Liver (tissue), 9 donors: Measurements from ENCODE around the gene CPED1. TPM values are rescaled to one million over a fixed set of nuclear protein-coding genes. Genes with fewer than 3 reads are reported as not detected.

Experiments used
- DNase-seq: peaks from one replicate; pipeline ENCODE4 v3.0.0-alpha.2; 2017; ENCODE audit warnings: low spot score
- H3K27ac ChIP-seq, 2 donors: one replicate each; pipeline ENCODE4 v1.7.0; 2013; ENCODE audit warnings: inconsistent platforms in 2 of 2, low read length in 2 of 2, control low read depth in 1 of 2, low read depth in 1 of 2, mild to moderate bottlenecking in 1 of 2
- H3K27me3 ChIP-seq, 4 donors: one replicate each; pipeline versions ENCODE4 v1.6.1 to v1.7.0; 2013; ENCODE audit warnings: low read length in 3 of 4, inconsistent platforms in 1 of 4, mild to moderate bottlenecking in 1 of 4, moderate library complexity in 1 of 4; ENCODE audit not compliant: control insufficient read depth in 4 of 4, insufficient read depth in 4 of 4
- H3K36me3 ChIP-seq, 4 donors: one replicate each; pipeline versions ENCODE4 v1.6.1 to v1.7.0; 2013; ENCODE audit warnings: low read length in 3 of 4, mild to moderate bottlenecking in 3 of 4, low read depth in 1 of 4, moderate library complexity in 1 of 4; ENCODE audit not compliant: control insufficient read depth in 4 of 4, insufficient read depth in 3 of 4
- H3K4me1 ChIP-seq, 4 donors: one replicate each; pipeline versions ENCODE4 v1.6.1 to v1.7.0; 2013; ENCODE audit warnings: low read length in 3 of 4, mild to moderate bottlenecking in 3 of 4, moderate library complexity in 1 of 4; ENCODE audit not compliant: control insufficient read depth in 4 of 4, insufficient read depth in 4 of 4
- H3K4me3 ChIP-seq, 3 donors: one replicate each; pipeline versions ENCODE4 v1.6.1 to v1.7.0; 2013; ENCODE audit warnings: low read length in 3 of 3, control low read depth in 1 of 3, low read depth in 1 of 3, mild to moderate bottlenecking in 1 of 3
- H3K9ac ChIP-seq, 2 donors: one replicate each; pipeline ENCODE4 v1.7.0; 2013; ENCODE audit warnings: low read length in 2 of 2, mild to moderate bottlenecking in 2 of 2, moderate library complexity in 2 of 2, control low read depth in 1 of 2, low read depth in 1 of 2
- H3K9me3 ChIP-seq, 4 donors: one replicate each; pipeline versions ENCODE4 v1.6.1 to v1.7.0; 2013; ENCODE audit warnings: low read length in 3 of 4; ENCODE audit not compliant: control insufficient read depth in 4 of 4
- FOXA1 ChIP-seq: IDR thresholded peaks from 2 replicates; pipeline ENCODE4 v1.6.1; 2016; ENCODE audit warnings: antibody characterized with exemption
- FOXA2 ChIP-seq: IDR thresholded peaks from 2 replicates; pipeline ENCODE4 v1.6.1; 2016; ENCODE audit warnings: antibody characterized with exemption
- HNF4A ChIP-seq, 2 donors: conservative IDR thresholded peaks; 2 replicates each; pipeline ENCODE4 v1.6.1; 2016; ENCODE audit warnings: antibody characterized with exemption in 2 of 2, mild to moderate bottlenecking in 2 of 2
- HNF4G ChIP-seq: IDR thresholded peaks from 2 replicates; pipeline ENCODE4 v1.6.1; 2016; ENCODE audit warnings: antibody characterized with exemption
- NR2F2 ChIP-seq: IDR thresholded peaks from 2 replicates; pipeline ENCODE4 v1.6.1; 2016; ENCODE audit warnings: antibody characterized with exemption
- RAD21 ChIP-seq, 2 donors: IDR thresholded peaks; 2 replicates each; pipeline ENCODE4 v1.6.1; 2016; ENCODE audit warnings: antibody characterized with exemption in 2 of 2, mild to moderate bottlenecking in 2 of 2
- RXRA ChIP-seq, 2 donors: IDR thresholded peaks; 2 replicates each; pipeline ENCODE4 v1.6.1; 2017 to 2018; ENCODE audit warnings: antibody characterized with exemption in 2 of 2, mild to moderate bottlenecking in 1 of 2
- TAF1 ChIP-seq: conservative IDR thresholded peaks from 2 replicates; pipeline ENCODE4 v1.6.1; 2016; ENCODE audit warnings: antibody characterized with exemption, mild to moderate bottlenecking
- WGBS: extraction: QIAGEN DNeasy Blood & Tissue Kit; methylation state at CpG from one replicate; pipeline ENCODE4 v1.1.7; 2013; 5-methylcytosine and 5-hydroxymethylcytosine counted together
- polyA plus RNA-seq, 2 donors: library from polyadenylated mRNA; stranded (reverse) in 1 of 2; unstranded in 1 of 2; fragments of 200-250 nt in 1 of 2; fragments of >200 nt in 1 of 2; fragmentation: Nextera tagmentation in 1 of 2; extraction: Ambion mirVana in 1 of 2; gene quantifications; one replicate each; pipeline versions ENCODE4 v1.2.1 to v1.2.3, GENCODE V29; 2013 to 2015
- total RNA-seq, 2 donors: library from RNA; depleted of rRNA; stranded (reverse); fragments of >200 nt; gene quantifications; one replicate each; pipeline ENCODE4 v1.2.3, GENCODE V29; 2014
- TF ChIP-seq, protein P1 (sequence below): IDR thresholded peaks from 2 replicates; pipeline ENCODE4 v1.6.1; 2016; ENCODE audit warnings: antibody characterized with exemption
- TF ChIP-seq, protein P2 (sequence below): IDR thresholded peaks from 2 replicates; pipeline ENCODE4 v1.6.1; 2016; ENCODE audit warnings: antibody characterized with exemption, mild to moderate bottlenecking
- TF ChIP-seq, protein P3 (sequence below): fragments of 150-350 bp; IDR thresholded peaks from 2 replicates; pipeline ENCODE4 v1.5.1; 2017; ENCODE audit warnings: improper control_type of control experiment, low read depth, low read length; ENCODE audit not compliant: missing input control
- TF ChIP-seq, protein P4 (sequence below): IDR thresholded peaks from 2 replicates; pipeline ENCODE4 v1.6.1; 2016; ENCODE audit warnings: antibody characterized with exemption
- donor health status: healthy.
- donor health status: healthy.
- donor health status: healthy.
- donor health status: healthy.
- donor health status: healthy.

CPED1 gene
- total and polyA plus RNA-seq, 4 donors: 8.5 to 58.0 (median 14.6) TPM

DNA sequence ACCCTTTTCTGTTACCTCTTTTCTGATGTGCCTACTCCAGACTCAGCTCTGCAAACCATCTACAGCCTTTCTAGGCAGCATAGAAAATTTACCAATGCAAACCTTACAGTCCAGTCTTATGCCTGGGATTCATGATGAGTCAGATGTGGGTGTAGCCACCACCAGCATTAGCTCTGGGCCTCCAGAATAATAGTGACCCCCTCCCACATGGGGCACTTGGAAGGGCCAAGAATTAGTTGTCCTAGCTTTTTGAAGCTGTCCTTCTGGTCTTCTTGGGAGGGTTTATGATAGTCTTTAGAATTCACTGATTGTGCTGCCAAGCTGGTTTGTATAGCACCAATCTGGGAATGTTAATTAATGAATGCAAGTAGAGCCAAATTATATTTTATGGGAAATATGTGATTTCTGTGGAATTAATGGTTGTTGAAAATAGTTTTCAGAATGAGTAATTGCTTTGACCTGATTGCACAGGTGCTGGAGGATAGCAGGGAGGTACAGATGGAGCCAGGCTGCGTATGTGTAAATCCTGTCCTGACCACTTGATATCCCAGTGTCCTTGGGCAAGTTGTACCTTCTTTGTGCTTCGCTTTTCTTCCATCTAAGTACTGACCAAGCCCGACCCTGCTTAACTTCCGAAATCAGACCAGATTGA is 94.8 kb downstream of the CPED1 start:
- Histone ChIP-seq H3K9me3 (no peaks in the 10 kb centered on the region), H3K9ac (no peak overlapping the region), H3K27me3 (no peaks in the 10 kb centered on the region), H3K27ac (no peak overlapping the region), H3K4me3 (no peak overlapping the region), H3K36me3 (no peaks in the 10 kb centered on the region), H3K4me1 (peaks cover 0 to 27% (median 21%) of the 10 kb centered on the region in 4 donors)
- DNase-seq: no peak
- WGBS: 92% methylated on average over 4 of the region's 4 CpGs
- TF ChIP-seq, protein P1, sequence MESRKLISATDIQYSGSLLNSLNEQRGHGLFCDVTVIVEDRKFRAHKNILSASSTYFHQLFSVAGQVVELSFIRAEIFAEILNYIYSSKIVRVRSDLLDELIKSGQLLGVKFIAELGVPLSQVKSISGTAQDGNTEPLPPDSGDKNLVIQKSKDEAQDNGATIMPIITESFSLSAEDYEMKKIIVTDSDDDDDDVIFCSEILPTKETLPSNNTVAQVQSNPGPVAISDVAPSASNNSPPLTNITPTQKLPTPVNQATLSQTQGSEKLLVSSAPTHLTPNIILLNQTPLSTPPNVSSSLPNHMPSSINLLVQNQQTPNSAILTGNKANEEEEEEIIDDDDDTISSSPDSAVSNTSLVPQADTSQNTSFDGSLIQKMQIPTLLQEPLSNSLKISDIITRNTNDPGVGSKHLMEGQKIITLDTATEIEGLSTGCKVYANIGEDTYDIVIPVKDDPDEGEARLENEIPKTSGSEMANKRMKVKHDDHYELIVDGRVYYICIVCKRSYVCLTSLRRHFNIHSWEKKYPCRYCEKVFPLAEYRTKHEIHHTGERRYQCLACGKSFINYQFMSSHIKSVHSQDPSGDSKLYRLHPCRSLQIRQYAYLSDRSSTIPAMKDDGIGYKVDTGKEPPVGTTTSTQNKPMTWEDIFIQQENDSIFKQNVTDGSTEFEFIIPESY: no peak
- TF ChIP-seq FOXA2 (no peak), NR2F2 (no peak), HNF4G (no peak), HNF4A (conservative IDR thresholded peaks at IDR 0.05) (no peak), TAF1 (no peak), FOXA1 (no peak), RAD21 (IDR thresholded peaks at IDR 0.05) (no peak)
- TF ChIP-seq, protein P2, sequence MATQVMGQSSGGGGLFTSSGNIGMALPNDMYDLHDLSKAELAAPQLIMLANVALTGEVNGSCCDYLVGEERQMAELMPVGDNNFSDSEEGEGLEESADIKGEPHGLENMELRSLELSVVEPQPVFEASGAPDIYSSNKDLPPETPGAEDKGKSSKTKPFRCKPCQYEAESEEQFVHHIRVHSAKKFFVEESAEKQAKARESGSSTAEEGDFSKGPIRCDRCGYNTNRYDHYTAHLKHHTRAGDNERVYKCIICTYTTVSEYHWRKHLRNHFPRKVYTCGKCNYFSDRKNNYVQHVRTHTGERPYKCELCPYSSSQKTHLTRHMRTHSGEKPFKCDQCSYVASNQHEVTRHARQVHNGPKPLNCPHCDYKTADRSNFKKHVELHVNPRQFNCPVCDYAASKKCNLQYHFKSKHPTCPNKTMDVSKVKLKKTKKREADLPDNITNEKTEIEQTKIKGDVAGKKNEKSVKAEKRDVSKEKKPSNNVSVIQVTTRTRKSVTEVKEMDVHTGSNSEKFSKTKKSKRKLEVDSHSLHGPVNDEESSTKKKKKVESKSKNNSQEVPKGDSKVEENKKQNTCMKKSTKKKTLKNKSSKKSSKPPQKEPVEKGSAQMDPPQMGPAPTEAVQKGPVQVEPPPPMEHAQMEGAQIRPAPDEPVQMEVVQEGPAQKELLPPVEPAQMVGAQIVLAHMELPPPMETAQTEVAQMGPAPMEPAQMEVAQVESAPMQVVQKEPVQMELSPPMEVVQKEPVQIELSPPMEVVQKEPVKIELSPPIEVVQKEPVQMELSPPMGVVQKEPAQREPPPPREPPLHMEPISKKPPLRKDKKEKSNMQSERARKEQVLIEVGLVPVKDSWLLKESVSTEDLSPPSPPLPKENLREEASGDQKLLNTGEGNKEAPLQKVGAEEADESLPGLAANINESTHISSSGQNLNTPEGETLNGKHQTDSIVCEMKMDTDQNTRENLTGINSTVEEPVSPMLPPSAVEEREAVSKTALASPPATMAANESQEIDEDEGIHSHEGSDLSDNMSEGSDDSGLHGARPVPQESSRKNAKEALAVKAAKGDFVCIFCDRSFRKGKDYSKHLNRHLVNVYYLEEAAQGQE: no peak
- TF ChIP-seq, protein P3, sequence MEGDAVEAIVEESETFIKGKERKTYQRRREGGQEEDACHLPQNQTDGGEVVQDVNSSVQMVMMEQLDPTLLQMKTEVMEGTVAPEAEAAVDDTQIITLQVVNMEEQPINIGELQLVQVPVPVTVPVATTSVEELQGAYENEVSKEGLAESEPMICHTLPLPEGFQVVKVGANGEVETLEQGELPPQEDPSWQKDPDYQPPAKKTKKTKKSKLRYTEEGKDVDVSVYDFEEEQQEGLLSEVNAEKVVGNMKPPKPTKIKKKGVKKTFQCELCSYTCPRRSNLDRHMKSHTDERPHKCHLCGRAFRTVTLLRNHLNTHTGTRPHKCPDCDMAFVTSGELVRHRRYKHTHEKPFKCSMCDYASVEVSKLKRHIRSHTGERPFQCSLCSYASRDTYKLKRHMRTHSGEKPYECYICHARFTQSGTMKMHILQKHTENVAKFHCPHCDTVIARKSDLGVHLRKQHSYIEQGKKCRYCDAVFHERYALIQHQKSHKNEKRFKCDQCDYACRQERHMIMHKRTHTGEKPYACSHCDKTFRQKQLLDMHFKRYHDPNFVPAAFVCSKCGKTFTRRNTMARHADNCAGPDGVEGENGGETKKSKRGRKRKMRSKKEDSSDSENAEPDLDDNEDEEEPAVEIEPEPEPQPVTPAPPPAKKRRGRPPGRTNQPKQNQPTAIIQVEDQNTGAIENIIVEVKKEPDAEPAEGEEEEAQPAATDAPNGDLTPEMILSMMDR: no peak
- TF ChIP-seq, protein P4, sequence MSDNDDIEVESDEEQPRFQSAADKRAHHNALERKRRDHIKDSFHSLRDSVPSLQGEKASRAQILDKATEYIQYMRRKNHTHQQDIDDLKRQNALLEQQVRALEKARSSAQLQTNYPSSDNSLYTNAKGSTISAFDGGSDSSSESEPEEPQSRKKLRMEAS: no peak

DNA sequence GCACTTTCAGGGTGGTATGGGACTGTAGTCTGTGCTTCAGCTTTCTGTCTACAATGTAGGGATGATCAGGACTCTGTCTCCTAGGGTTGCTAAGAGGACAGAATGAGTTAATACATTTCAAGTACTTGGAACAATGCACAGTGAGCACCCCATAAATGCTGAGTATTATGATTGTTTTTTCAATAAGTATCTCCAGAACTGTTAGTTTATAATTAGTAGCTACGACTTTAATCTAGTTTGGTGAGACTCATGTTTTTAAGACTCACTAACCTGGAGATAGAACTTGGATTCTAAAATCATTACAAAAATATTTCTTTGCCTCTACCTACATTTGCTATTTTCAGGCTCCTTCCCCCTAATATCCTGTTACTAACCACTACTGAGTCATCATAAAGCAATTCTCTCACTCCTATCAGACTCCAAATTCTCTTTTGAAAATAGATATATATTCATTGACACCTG is 95.3 kb downstream of the CPED1 start:
- Histone ChIP-seq H3K4me3 (no peak overlapping the region), H3K27ac (no peak overlapping the region), H3K9ac (no peak overlapping the region), H3K4me1 (peaks cover 0 to 27% (median 21%) of the 10 kb centered on the region in 4 donors), H3K36me3 (no peaks in the 10 kb centered on the region), H3K9me3 (no peaks in the 10 kb centered on the region), H3K27me3 (no peaks in the 10 kb centered on the region)
- no peak for TF ChIP-seq TAF1
- TF ChIP-seq RXRA (IDR thresholded peaks at IDR 0.05): no peak
- WGBS: 92% methylated on average over 1 of the region's 1 CpG
- DNase-seq: no peak
